Fibroblast of skin of left biceps (primary cell): ENCODE results near the gene BRD3OS.

Source experiments
- DNase-seq, 2 experiments: peaks; one replicate each; pipeline ENCODE4 v3.0.0-alpha.2; 2013; ENCODE audit warnings: low read depth in 2 of 2

BRD3OS gene

GRCh38 chr9:134024828-134025605, at the start of gene BRD3OS:
Gene BRD3OS (plus strand): TSS chr9:134025481. CDS start chr9:134026748, 1,267 bp downstream.
- peak; percentile 99 for DNase-seq

GRCh38 chr9:133975511-133975910, 49.8 kb upstream of the BRD3OS start:
- DNase-seq = no peak

- no peak for DNase-seq
Measured at GRCh38 chr9:133976191-133976861, 49.0 kb upstream of the BRD3OS start.

- DNase-seq = no peak
Measured at GRCh38 chr9:133976887-133977286, 48.4 kb upstream of the BRD3OS start.

- no peak for DNase-seq
Measured at GRCh38 chr9:133977421-133978201, 47.7 kb upstream of the BRD3OS start.

GRCh38 chr9:133978226-133978898, 46.9 kb upstream of the BRD3OS start:
- DNase-seq = no peak

GRCh38 chr9:133978899-133979272, 46.4 kb upstream of the BRD3OS start:
- no peak for DNase-seq

- DNase-seq = no peak
Measured at GRCh38 chr9:133979273-133979920, 45.9 kb upstream of the BRD3OS start.

- no peak for DNase-seq
Measured at GRCh38 chr9:133979921-133980863, 45.1 kb upstream of the BRD3OS start.

GRCh38 chr9:133980864-133981588, 44.3 kb upstream of the BRD3OS start:
- DNase-seq = no peak

- no peak for DNase-seq
Measured at GRCh38 chr9:133981589-133981957, 43.7 kb upstream of the BRD3OS start.

- DNase-seq = no peak
Measured at GRCh38 chr9:133981958-133982681, 43.2 kb upstream of the BRD3OS start.

GRCh38 chr9:133982971-133983720, 42.1 kb upstream of the BRD3OS start:
- DNase-seq = no peak

GRCh38 chr9:133986061-133986460, 39.2 kb upstream of the BRD3OS start:
- DNase-seq = no peak

- no peak for DNase-seq
Measured at GRCh38 chr9:133986774-133987445, 38.4 kb upstream of the BRD3OS start.

- no peak for DNase-seq
Measured at GRCh38 chr9:133987446-133987788, 37.9 kb upstream of the BRD3OS start.

GRCh38 chr9:133987946-133988665, 37.2 kb upstream of the BRD3OS start:
- no peak for DNase-seq
